Endometrial microvascular endothelial cells (primary cell): ENCODE data around the gene ZNF467. TPM values are rescaled to one million over a fixed set of nuclear protein-coding genes. Genes with fewer than 3 reads are reported as not detected.

Source experiments
- in situ Hi-C: cut with HindIII; loops from 2 replicates; pipeline ENCODE4 v1.10.0; 2017; ENCODE audit warnings: low sequenced_read_pairs, low pct_unique_long_range_greater_than_20kb; ENCODE audit errors: inconsistent ontology term
- total RNA-seq: library from RNA; depleted of rRNA; stranded (reverse); fragments of >200 nt; gene quantifications from one replicate; pipeline ENCODE4 v1.2.3, GENCODE V29; 2015; ENCODE audit errors: inconsistent ontology term

ZNF467 gene
- 0.09 TPM for total RNA-seq

- in situ Hi-C loops: no loop called here
Measured at GRCh38 chr7:149773446-149774236, at the start of gene ZNF467. ZNF467 (minus strand) TSS chr7:149773588; CDS start chr7:149771032, 2,556 bp downstream.

- in situ Hi-C loops: no loop called here
Measured at GRCh38 chr7:149822353-149822943, 49.1 kb upstream of the ZNF467 start.

GRCh38 chr7:149821191-149822148, 48.1 kb upstream of the ZNF467 start:
- in situ Hi-C loops: no loop called here

- in situ Hi-C loops: no loop called here
Measured at GRCh38 chr7:149820622-149821190, 47.3 kb upstream of the ZNF467 start.

GRCh38 chr7:149819961-149820340, 46.6 kb upstream of the ZNF467 start:
- in situ Hi-C loops: no loop called here

GRCh38 chr7:149819141-149819960, 46.0 kb upstream of the ZNF467 start:
- in situ Hi-C loops: no loop called here

- in situ Hi-C loops: no loop called here
Measured at GRCh38 chr7:149818536-149818840, 45.1 kb upstream of the ZNF467 start.

GRCh38 chr7:149817836-149818535, 44.6 kb upstream of the ZNF467 start:
- in situ Hi-C loops: no loop called here

- in situ Hi-C loops: no loop called here
Measured at GRCh38 chr7:149817301-149817771, 43.9 kb upstream of the ZNF467 start.

GRCh38 chr7:149816794-149817193, 43.4 kb upstream of the ZNF467 start:
- in situ Hi-C loops: no loop called here

GRCh38 chr7:149816267-149816751, 42.9 kb upstream of the ZNF467 start:
- in situ Hi-C loops: no loop called here

GRCh38 chr7:149815661-149816266, 42.4 kb upstream of the ZNF467 start:
- in situ Hi-C loops: no loop called here

- in situ Hi-C loops: no loop called here
Measured at GRCh38 chr7:149815121-149815520, 41.7 kb upstream of the ZNF467 start.

GRCh38 chr7:149814494-149814893, 41.1 kb upstream of the ZNF467 start:
- in situ Hi-C loops: no loop called here

GRCh38 chr7:149813254-149814035, 40.1 kb upstream of the ZNF467 start:
- in situ Hi-C loops: no loop called here

- in situ Hi-C loops: no loop called here
Measured at GRCh38 chr7:149811831-149812490, 38.6 kb upstream of the ZNF467 start.
